IPS DF 19.7 (cell line): Measurements from ENCODE around the gene C14orf132.

Experiments
- DNase-seq: peaks from one replicate; pipeline ENCODE4 v3.0.0-alpha.2; 2013; ENCODE audit warnings: low read depth, low spot score

Gene C14orf132

GRCh38 chr14:96082420-96083300 lies 43.5 kb downstream of the C14orf132 start:
- no peak for DNase-seq

GRCh38 chr14:96083667-96084320 lies 44.6 kb downstream of the C14orf132 start:
- DNase-seq, result no peak

GRCh38 chr14:96084796-96085195 lies 45.6 kb downstream of the C14orf132 start:
- no peak for DNase-seq

- no peak for DNase-seq
Observed at GRCh38 chr14:96085369-96085768, 46.2 kb downstream of the C14orf132 start.

- DNase-seq, result no peak
Observed at GRCh38 chr14:96086032-96086431, 46.9 kb downstream of the C14orf132 start.

- DNase-seq, result no peak
Observed at GRCh38 chr14:96086574-96087077, 47.5 kb downstream of the C14orf132 start.

- DNase-seq, result no peak
Observed at GRCh38 chr14:96088074-96088473, 48.9 kb downstream of the C14orf132 start.

GRCh38 chr14:96088481-96088880 lies 49.3 kb downstream of the C14orf132 start:
- DNase-seq, result no peak

- no peak for DNase-seq
Observed at GRCh38 chr14:96088911-96089310, 49.7 kb downstream of the C14orf132 start.

GRCh38 chr14:96089401-96089800 lies 50.2 kb downstream of the C14orf132 start:
- DNase-seq, result no peak

GRCh38 chr14:96090441-96091148 lies 51.4 kb downstream of the C14orf132 start:
- no peak for DNase-seq

GRCh38 chr14:96091149-96091693 lies 52.1 kb downstream of the C14orf132 start:
- DNase-seq, result no peak

- no peak for DNase-seq
Observed at GRCh38 chr14:96091941-96092411, 52.8 kb downstream of the C14orf132 start.

GRCh38 chr14:96092936-96093335 lies 53.8 kb downstream of the C14orf132 start:
- no peak for DNase-seq

- DNase-seq, result no peak
Observed at GRCh38 chr14:96094211-96094610, 55.0 kb downstream of the C14orf132 start.

GRCh38 chr14:96094656-96095055 lies 55.5 kb downstream of the C14orf132 start:
- no peak for DNase-seq

- DNase-seq, result no peak
Observed at GRCh38 chr14:96095058-96095457, 55.9 kb downstream of the C14orf132 start.

- DNase-seq, result no peak
Observed at GRCh38 chr14:96095581-96096476, 56.7 kb downstream of the C14orf132 start.

GRCh38 chr14:96096639-96097610 lies 57.8 kb downstream of the C14orf132 start:
- no peak for DNase-seq
